Epithelial cell of esophagus (primary cell): ENCODE measurements around the gene OLFM4.
A peak's percentile ranks its signal among the peaks of the same experiment; 100 is the strongest.

Experiments
- DNase-seq: peaks from one replicate; pipeline ENCODE4 v3.0.0; 2010; ENCODE audit warnings: low read depth
- H3K4me3 ChIP-seq: 2 replicates; pipeline ENCODE4 v1.5.1; 2011; ENCODE audit warnings: mild to moderate bottlenecking, low read length, control low read depth
- TF ChIP-seq, protein P1 (sequence below): IDR thresholded peaks from 2 replicates; pipeline ENCODE4 v1.5.1; 2011; ENCODE audit warnings: low read depth, mild to moderate bottlenecking, low read length, control low read depth, inconsistent platforms; ENCODE audit not compliant: insufficient read depth; ENCODE audit errors: missing control alignments

Gene OLFM4, protein sequence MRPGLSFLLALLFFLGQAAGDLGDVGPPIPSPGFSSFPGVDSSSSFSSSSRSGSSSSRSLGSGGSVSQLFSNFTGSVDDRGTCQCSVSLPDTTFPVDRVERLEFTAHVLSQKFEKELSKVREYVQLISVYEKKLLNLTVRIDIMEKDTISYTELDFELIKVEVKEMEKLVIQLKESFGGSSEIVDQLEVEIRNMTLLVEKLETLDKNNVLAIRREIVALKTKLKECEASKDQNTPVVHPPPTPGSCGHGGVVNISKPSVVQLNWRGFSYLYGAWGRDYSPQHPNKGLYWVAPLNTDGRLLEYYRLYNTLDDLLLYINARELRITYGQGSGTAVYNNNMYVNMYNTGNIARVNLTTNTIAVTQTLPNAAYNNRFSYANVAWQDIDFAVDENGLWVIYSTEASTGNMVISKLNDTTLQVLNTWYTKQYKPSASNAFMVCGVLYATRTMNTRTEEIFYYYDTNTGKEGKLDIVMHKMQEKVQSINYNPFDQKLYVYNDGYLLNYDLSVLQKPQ

GRCh38 chr13:53028637-53029203 is at the start of gene OLFM4:
Gene OLFM4 (plus strand): TSS chr13:53028813. CDS start chr13:53028837, 24 bp downstream.
- TF ChIP-seq, protein P1, sequence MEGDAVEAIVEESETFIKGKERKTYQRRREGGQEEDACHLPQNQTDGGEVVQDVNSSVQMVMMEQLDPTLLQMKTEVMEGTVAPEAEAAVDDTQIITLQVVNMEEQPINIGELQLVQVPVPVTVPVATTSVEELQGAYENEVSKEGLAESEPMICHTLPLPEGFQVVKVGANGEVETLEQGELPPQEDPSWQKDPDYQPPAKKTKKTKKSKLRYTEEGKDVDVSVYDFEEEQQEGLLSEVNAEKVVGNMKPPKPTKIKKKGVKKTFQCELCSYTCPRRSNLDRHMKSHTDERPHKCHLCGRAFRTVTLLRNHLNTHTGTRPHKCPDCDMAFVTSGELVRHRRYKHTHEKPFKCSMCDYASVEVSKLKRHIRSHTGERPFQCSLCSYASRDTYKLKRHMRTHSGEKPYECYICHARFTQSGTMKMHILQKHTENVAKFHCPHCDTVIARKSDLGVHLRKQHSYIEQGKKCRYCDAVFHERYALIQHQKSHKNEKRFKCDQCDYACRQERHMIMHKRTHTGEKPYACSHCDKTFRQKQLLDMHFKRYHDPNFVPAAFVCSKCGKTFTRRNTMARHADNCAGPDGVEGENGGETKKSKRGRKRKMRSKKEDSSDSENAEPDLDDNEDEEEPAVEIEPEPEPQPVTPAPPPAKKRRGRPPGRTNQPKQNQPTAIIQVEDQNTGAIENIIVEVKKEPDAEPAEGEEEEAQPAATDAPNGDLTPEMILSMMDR: no peak
- H3K4me3 ChIP-seq: no peak within 1 kb of the TSS
- DNase-seq: no peak

DNA sequence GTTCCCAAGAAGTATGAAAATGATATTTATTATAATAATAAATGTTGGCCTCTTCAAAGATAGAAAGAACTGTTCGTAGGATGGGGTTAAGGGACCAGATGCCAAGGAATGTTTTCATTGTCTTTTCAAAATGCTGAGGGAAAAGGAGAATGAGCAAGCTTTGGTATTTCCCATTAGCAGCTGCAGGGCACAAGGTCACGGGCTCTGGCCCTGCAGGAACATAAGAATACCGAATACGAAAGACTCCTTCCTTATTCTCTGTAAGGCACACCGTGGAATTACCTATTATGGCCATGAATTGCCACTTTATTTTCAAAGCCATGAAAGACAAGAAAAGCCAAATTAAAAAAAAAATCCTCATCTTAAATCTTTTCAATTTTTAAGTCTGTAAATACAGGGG is 49.6 kb upstream of the OLFM4 start:
- TF ChIP-seq, protein P1: no peak
- no peak for DNase-seq
- no peak overlapping the region for H3K4me3 ChIP-seq

GRCh38 chr13:52980695-52981094 is 47.9 kb upstream of the OLFM4 start:
- DNase-seq: peak; percentile 36
- H3K4me3 ChIP-seq: no peak overlapping the region
- TF ChIP-seq, protein P1: no peak

GRCh38 chr13:52983836-52984235 is 44.8 kb upstream of the OLFM4 start:
- TF ChIP-seq, protein P1: no peak
- no peak for DNase-seq

DNA sequence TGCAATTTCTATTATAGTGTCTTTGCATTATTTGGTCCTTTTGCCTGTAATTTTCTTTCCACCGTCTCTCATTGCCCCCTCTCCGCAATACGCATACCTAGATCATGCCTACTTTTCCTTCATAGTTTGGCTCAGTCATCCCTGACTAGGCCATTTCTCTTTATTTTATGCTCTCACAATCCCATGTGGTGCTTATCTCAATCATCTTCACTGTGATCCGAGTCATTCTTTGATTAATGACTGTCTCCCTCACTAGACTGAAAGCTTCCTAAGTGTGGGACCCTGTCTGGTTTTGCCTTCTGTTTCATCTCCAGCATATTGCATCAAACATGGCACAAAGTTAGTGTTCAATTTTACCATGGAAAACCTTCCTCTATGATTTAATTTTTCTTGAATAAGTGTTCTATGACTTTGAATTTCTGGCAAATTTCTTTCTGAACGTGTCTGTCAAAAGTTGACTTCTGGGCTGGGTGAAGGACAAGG is 43.7 kb upstream of the OLFM4 start:
- TF ChIP-seq, protein P1: no peak
- DNase-seq: no peak
- no peak overlapping the region for H3K4me3 ChIP-seq

More at GRCh38 chr13:52983836-52984235, 44.8 kb upstream of the OLFM4 start:
- H3K4me3 ChIP-seq: no peak overlapping the region

DNA sequence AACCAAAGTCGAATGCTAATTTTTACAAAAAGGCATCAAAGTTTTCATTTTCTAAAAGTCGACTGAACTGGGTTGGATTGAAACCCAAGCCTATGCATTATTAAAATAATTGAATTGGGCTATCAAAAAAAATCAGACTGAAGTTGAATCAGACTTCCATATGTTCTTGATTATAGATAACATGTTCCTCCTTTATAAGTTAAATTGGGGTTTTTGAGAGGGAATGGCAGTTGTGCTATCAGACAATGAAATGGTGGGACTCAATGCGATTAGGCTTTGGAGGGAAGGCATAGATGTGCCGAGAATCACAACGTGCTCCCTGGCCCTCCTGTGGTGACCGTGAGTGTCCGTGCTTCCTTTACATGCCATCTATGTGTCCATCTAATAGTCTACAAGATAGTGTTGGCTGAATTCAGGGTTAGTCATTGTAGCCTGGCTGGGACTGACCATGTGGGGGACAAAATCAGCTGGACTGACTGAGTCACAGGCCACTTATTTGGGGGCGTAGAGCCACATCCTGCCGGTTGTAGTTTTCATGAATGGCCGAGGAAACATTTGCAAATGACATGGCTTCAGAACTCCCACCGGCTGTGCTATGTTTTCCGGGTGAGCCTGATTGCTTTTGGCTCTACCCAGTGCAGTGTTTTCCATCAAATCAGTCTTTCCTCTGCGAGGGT is 37.1 kb upstream of the OLFM4 start:
- DNase-seq: no peak
- TF ChIP-seq, protein P1: no peak
- no peak overlapping the region for H3K4me3 ChIP-seq
